Peyer's patch (tissue), 4 donors: Measurements from ENCODE around the gene ADAMTS2. TPM values are rescaled to one million over a fixed set of nuclear protein-coding genes. Genes with fewer than 3 reads are reported as not detected.

Experiments used
- DNase-seq, 3 donors: peaks; one replicate each; pipeline ENCODE4 v3.0.0-alpha.2; 2017 to 2019
- H3K27ac ChIP-seq, 4 donors: fragments of 200-600 bp; sonication (generic); one replicate each; pipeline ENCODE4 v1.5.1; 2016 to 2019
- H3K27me3 ChIP-seq, 2 donors: fragments of 200-600 bp; sonication (generic); one replicate each; pipeline ENCODE4 v1.5.1; 2019
- H3K36me3 ChIP-seq, 3 donors: fragments of 200-600 bp; sonication (generic); one replicate each; pipeline ENCODE4 v1.5.1; 2016 to 2019
- H3K4me1 ChIP-seq, 4 donors: fragments of 200-600 bp; sonication (generic); one replicate each; pipeline ENCODE4 v1.5.1; 2016 to 2019
- H3K4me3 ChIP-seq, 4 donors: fragments of 200-600 bp; sonication (generic); 1 replicate in 3 of 4; 2 replicates in 1 of 4; pipeline ENCODE4 v1.5.1; 2016 to 2019; ENCODE audit warnings: mild to moderate bottlenecking in 1 of 4
- H3K9me3 ChIP-seq, 4 donors: fragments of 200-600 bp; sonication (generic); one replicate each; pipeline ENCODE4 v1.5.1; 2016 to 2019; ENCODE audit warnings: mild to moderate bottlenecking in 1 of 4
- CTCF ChIP-seq, 6 experiments: fragments of 450-650 bp in 4 of 6; fragments of 200-600 bp in 2 of 6; sonication (generic) in 1 of 6; IDR thresholded peaks; one replicate each; pipeline ENCODE4 v1.5.1; 2017 to 2019; ENCODE audit warnings: antibody characterized with exemption in 6 of 6, mild to moderate bottlenecking in 3 of 6, moderate library complexity in 1 of 6
- POLR2A ChIP-seq, 2 donors: fragments of 450-650 bp; IDR thresholded peaks; one replicate each; pipeline ENCODE4 v1.5.1; 2017; ENCODE audit warnings: antibody characterized with exemption in 2 of 2, mild to moderate bottlenecking in 2 of 2, moderate library complexity in 2 of 2
- total RNA-seq, 4 donors: library from RNA; depleted of rRNA; stranded (reverse); fragments of >200 nt; gene quantifications; one replicate each; pipeline ENCODE4 v1.1.0, GENCODE V29; 2016

Gene ADAMTS2
- total RNA-seq, 4 donors from 2014 or later, result 5.3 to 90.0 (median 9.5) TPM

DNA sequence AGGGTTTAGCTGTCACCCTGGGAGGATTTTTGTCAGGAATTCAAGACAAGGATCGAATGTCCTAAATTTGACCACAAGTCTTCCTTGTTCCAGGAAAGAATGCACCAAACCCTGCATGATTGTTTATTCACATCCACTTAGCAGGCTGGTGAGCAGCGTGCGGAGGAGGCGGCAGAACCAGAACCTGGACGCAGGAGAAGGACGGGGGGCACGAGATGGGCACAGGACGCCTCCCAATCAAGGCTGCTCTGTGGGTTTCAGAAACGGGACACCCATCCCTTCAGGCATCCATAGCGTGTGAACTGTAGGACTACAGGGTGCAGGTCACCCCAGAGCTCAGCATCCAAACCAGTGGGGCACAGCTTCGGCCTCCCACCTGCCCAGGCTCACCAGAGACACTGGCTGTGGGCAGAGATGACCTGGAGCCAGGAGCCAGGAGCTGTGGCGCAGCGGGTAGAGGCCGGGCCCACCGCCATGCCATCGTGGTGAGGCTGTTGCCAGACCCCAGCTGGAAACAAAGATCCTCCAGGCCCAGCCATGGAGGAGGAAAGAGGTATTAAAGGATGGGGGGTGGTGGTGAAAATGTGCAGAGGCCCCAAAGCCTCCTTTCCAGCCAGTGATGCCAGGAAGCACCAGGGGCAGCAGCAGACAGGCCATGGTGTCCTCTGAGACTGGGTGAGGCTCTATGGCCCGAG lies 32.3 kb upstream of the ADAMTS2 start:
- Histone ChIP-seq H3K4me3 (no peak overlapping the region), H3K36me3 (no peaks in the 10 kb centered on the region), H3K27me3 (no peaks in the 10 kb centered on the region), H3K9me3 (no peaks in the 10 kb centered on the region), H3K4me1 (no peaks in the 10 kb centered on the region), H3K27ac (peak overlapping the region in 3 of 4 donors; percentile 51 to 71 (median 68))
- TF ChIP-seq CTCF (IDR thresholded peaks at IDR 0.05) (no peak), POLR2A (IDR thresholded peaks at IDR 0.05) (no peak)
- DNase-seq, result peak in 1 of 3 donors; percentile 21

- Histone ChIP-seq H3K4me3 (no peak overlapping the region), H3K9me3 (no peaks in the 10 kb centered on the region), H3K27me3 (no peaks in the 10 kb centered on the region), H3K27ac (no peak overlapping the region), H3K36me3 (no peaks in the 10 kb centered on the region), H3K4me1 (no peaks in the 10 kb centered on the region)
- peak in 1 of 3 donors; percentile 15 for DNase-seq
- TF ChIP-seq POLR2A (IDR thresholded peaks at IDR 0.05) (no peak), CTCF (IDR thresholded peaks at IDR 0.05) (no peak)
Measured at GRCh38 chr5:179376701-179377420, 31.6 kb upstream of the ADAMTS2 start.

- no peaks in the 10 kb centered on the region for H3K36me3 ChIP-seq
- no peaks in the 10 kb centered on the region for H3K4me1 ChIP-seq
- H3K27ac ChIP-seq, result no peak overlapping the region
- TF ChIP-seq POLR2A (IDR thresholded peaks at IDR 0.05) (no peak), CTCF (IDR thresholded peaks at IDR 0.05) (no peak)
- H3K9me3 ChIP-seq, result no peaks in the 10 kb centered on the region
- no peaks in the 10 kb centered on the region for H3K27me3 ChIP-seq
- DNase-seq, result peak in 1 of 3 donors; percentile 25
- no peak overlapping the region for H3K4me3 ChIP-seq
Measured at GRCh38 chr5:179375831-179376365, 30.6 kb upstream of the ADAMTS2 start.

- H3K27ac ChIP-seq, result no peak overlapping the region
- H3K4me1 ChIP-seq, result no peaks in the 10 kb centered on the region
- no peaks in the 10 kb centered on the region for H3K36me3 ChIP-seq
- DNase-seq, result peak in 1 of 3 donors; percentile 19
- H3K27me3 ChIP-seq, result no peaks in the 10 kb centered on the region
- no peaks in the 10 kb centered on the region for H3K9me3 ChIP-seq
- TF ChIP-seq POLR2A (IDR thresholded peaks at IDR 0.05), result no peak
- no peak for TF ChIP-seq CTCF (IDR thresholded peaks at IDR 0.05)
- H3K4me3 ChIP-seq, result no peak overlapping the region
Measured at GRCh38 chr5:179375236-179375685, 30.0 kb upstream of the ADAMTS2 start.

DNA sequence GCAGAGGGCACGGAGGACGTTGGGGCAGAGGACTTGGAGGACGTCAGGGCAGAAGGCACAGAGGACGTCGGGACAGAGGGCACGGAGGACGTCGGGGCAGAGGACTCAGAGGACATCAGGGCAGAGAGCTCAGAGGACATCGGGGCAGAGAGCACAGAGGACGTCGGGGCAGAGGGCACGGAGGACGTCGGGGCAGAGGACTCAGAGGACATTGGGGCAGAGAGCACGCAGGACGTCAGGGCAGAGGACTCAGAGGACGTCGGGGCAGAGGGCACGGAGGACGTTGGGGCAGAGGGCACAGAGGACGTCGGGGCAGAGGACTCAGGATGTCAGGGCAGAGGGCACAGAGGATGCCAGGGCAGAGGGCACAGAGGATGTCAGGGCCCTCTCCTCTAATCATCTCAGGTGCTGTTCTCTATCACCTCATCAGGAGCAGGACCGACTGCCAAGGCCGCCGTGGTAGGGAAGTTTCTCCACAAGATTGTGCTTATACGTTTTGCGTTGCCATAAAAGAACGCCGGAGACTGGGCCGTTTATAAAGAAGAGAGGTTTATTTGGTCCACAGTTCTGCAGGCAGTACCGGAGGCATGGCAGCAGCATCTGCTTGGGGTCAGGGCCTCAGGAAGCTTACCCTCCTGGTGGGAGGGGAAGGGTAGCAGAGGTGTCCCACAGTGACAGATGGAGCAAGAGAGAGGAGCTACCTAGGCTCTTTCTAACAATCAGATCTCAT lies 29.4 kb upstream of the ADAMTS2 start:
- peak in 1 of 3 donors; percentile 34 for DNase-seq
- no peaks in the 10 kb centered on the region for H3K27me3 ChIP-seq
- no peak for TF ChIP-seq CTCF (IDR thresholded peaks at IDR 0.05)
- TF ChIP-seq POLR2A (IDR thresholded peaks at IDR 0.05), result no peak
- H3K4me1 ChIP-seq, result no peaks in the 10 kb centered on the region
- H3K27ac ChIP-seq, result no peak overlapping the region
- H3K4me3 ChIP-seq, result no peak overlapping the region
- no peaks in the 10 kb centered on the region for H3K9me3 ChIP-seq
- no peaks in the 10 kb centered on the region for H3K36me3 ChIP-seq
